ENCODE measurements around the gene DGKA. TPM values are rescaled to one million over a fixed set of nuclear protein-coding genes. Genes with fewer than 3 reads are reported as not detected.

The DGKA gene
- total RNA-seq, 4 donors from 2014 or later = 24.0 to 183 (median 55.1) TPM

DNA sequence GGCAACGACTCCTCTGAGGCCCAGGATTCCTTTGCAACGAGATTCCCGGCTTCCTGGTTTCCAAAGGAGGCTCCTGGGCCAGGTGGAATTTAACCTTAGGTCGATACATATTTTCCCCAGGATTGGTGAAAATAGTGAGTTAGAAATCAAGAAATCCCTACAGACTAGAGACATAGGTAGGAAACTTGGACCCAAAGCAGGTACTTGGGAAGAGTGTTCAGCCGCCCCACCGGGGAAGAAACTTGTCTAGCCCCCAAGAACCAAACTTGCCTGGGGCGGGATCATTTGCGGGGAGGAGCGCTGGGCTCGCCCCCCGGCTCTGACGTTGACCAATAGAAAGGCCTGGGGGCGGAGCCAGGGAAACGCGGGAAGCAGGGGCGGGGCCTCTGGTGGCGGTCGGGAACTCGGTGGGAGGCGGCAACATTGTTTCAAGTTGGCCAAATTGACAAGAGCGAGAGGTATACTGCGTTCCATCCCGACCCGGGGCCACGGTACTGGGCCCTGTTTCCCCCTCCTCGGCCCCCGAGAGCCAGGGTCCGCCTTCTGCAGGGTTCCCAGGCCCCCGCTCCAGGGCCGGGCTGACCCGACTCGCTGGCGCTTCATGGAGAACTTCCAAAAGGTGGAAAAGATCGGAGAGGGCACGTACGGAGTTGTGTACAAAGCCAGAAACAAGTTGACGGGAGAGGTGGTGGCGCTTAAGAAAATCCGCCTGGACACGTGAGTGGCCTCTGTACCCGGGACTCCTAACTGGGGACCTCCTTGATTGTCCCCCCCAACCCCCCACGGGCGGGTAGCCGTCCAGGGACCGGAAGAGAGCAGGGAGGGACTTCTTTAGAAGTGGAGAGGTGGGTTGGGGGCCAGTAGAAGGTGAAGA is 35.7 kb downstream of the DGKA start, which contains the start of gene CDK2:
CDK2 (plus strand) TSS at position 423 of the 874 bp plus-strand sequence; CDS start at position 602, 179 bp downstream.
- peak within 1 kb of the TSS; percentile 80 to 93 for H3K4me3 ChIP-seq
- H3K27ac ChIP-seq = peak within 1 kb of the TSS; percentile 84 to 94
- H3K36me3 ChIP-seq = no peaks in the 10 kb centered on the region
- intact Hi-C loops (cut with DNase I; ENCODE audit: low total_unique reads) = no loop called here
- TF ChIP-seq, protein P1, sequence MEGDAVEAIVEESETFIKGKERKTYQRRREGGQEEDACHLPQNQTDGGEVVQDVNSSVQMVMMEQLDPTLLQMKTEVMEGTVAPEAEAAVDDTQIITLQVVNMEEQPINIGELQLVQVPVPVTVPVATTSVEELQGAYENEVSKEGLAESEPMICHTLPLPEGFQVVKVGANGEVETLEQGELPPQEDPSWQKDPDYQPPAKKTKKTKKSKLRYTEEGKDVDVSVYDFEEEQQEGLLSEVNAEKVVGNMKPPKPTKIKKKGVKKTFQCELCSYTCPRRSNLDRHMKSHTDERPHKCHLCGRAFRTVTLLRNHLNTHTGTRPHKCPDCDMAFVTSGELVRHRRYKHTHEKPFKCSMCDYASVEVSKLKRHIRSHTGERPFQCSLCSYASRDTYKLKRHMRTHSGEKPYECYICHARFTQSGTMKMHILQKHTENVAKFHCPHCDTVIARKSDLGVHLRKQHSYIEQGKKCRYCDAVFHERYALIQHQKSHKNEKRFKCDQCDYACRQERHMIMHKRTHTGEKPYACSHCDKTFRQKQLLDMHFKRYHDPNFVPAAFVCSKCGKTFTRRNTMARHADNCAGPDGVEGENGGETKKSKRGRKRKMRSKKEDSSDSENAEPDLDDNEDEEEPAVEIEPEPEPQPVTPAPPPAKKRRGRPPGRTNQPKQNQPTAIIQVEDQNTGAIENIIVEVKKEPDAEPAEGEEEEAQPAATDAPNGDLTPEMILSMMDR (IDR thresholded peaks at IDR 0.05) = no peak
- TF ChIP-seq POLR2A (IDR thresholded peaks at IDR 0.05) = peak; percentile 86 to 94
- H3K27me3 ChIP-seq = no peaks in the 10 kb centered on the region
- peaks cover 5 to 6% of the 10 kb centered on the region in 2 donors for H3K4me1 ChIP-seq
- no peaks in the 10 kb centered on the region for H3K9me3 ChIP-seq
- DNase-seq = peak; percentile 96 to 97

DNA sequence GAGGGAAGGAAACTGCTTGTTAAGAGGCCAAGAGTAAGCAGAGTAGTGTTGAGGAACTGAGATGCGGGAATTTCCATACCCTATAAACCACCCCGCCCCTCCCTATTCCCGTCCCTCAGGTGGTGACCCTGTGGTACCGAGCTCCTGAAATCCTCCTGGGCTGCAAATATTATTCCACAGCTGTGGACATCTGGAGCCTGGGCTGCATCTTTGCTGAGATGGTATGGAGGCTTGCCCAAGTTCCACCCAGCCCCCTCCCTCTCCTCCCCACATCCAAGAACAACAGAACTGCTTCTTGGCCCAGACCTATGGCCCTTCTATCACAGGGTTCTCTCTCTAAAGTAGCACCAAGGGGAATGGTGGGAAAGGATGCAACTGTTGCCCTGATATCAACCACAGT is 38.4 kb downstream of the DGKA start:
- DNase-seq = no peak
- no peaks in the 10 kb centered on the region for H3K27me3 ChIP-seq
- H3K4me1 ChIP-seq = peaks cover 5 to 12% of the 10 kb centered on the region in 2 donors
- H3K9me3 ChIP-seq = no peaks in the 10 kb centered on the region
- TF ChIP-seq, protein P1 (IDR thresholded peaks at IDR 0.05) = no peak
- no peak for TF ChIP-seq POLR2A (IDR thresholded peaks at IDR 0.05)
- H3K36me3 ChIP-seq = no peaks in the 10 kb centered on the region
- no peak overlapping the region for H3K4me3 ChIP-seq
- no peak overlapping the region for H3K27ac ChIP-seq
- intact Hi-C loops (cut with DNase I; ENCODE audit: low total_unique reads) = no loop called here

DNA sequence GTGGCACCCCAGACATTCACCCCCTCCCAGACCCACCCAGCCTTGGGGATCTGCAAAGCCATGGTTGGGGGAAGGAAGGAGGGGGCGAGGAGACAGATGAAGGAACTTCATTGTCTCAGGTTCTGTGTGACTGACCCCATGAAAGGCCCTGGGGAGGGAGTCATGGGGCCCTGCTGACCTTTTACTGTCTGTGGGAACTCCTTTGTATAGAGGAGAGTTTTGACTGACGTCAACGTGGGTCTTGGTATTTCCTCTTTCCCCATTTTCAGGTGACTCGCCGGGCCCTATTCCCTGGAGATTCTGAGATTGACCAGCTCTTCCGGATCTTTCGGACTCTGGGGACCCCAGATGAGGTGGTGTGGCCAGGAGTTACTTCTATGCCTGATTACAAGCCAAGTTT is 39.8 kb downstream of the DGKA start:
- Histone ChIP-seq H3K4me3 (no peak overlapping the region), H3K9me3 (no peaks in the 10 kb centered on the region), H3K36me3 (no peaks in the 10 kb centered on the region), H3K27me3 (no peaks in the 10 kb centered on the region), H3K4me1 (peaks cover 4 to 9% of the 10 kb centered on the region in 2 donors), H3K27ac (no peak overlapping the region)
- intact Hi-C loops (cut with DNase I; ENCODE audit: low total_unique reads) = no loop called here
- TF ChIP-seq, protein P1 (IDR thresholded peaks at IDR 0.05) = no peak
- no peak for TF ChIP-seq POLR2A (IDR thresholded peaks at IDR 0.05)
- DNase-seq = no peak

DNA sequence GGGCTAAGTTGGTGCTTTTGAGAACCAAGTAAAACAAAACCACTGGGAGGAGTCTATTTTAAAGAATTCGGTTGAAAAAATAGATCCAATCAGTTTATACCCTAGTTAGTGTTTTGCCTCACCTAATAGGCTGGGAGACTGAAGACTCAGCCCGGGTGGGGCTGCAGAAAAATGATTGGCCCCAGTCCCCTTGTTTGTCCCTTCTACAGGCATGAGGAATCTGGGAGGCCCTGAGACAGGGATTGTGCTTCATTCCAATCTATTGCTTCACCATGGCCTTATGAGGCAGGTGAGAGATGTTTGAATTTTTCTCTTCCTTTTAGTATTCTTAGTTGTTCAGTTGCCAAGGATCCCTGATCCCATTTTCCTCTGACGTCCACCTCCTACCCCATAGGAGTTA is 41.1 kb downstream of the DGKA start:
- H3K9me3 ChIP-seq = no peaks in the 10 kb centered on the region
- no peaks in the 10 kb centered on the region for H3K36me3 ChIP-seq
- peak overlapping the region; percentile 87 to 94 for H3K27ac ChIP-seq
- H3K27me3 ChIP-seq = no peaks in the 10 kb centered on the region
- no peak for DNase-seq
- peaks cover 0 to 6% of the 10 kb centered on the region in 2 donors for H3K4me1 ChIP-seq
- intact Hi-C loops (cut with DNase I; ENCODE audit: low total_unique reads) = no loop called here
- TF ChIP-seq, protein P1 (IDR thresholded peaks at IDR 0.05) = no peak
- TF ChIP-seq POLR2A (IDR thresholded peaks at IDR 0.05) = no peak
- no peak overlapping the region for H3K4me3 ChIP-seq

DNA sequence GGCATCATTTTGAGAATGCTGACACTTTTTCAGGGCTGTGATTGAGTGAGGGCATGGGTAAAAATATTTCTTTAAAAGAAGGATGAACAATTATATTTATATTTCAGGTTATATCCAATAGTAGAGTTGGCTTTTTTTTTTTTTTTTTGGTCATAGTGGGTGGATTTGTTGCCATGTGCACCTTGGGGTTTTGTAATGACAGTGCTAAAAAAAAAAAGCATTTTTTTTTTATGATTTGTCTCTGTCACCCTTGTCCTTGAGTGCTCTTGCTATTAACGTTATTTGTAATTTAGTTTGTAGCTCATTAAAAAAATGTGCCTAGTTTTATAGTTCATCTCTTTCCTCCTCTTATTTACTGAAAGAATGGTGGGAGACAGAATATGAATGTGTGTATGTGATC is 41.5 kb downstream of the DGKA start:
- intact Hi-C loops (cut with DNase I; ENCODE audit: low total_unique reads) = no loop called here
- no peaks in the 10 kb centered on the region for H3K36me3 ChIP-seq
- peak overlapping the region in 1 of 2 donors; percentile 67 for H3K4me3 ChIP-seq
- no peaks in the 10 kb centered on the region for H3K27me3 ChIP-seq
- peak overlapping the region; percentile 87 to 94 for H3K27ac ChIP-seq
- peaks cover 0 to 6% of the 10 kb centered on the region in 2 donors for H3K4me1 ChIP-seq
- TF ChIP-seq, protein P1 (IDR thresholded peaks at IDR 0.05) = no peak
- TF ChIP-seq POLR2A (IDR thresholded peaks at IDR 0.05) = no peak
- DNase-seq = no peak
- no peaks in the 10 kb centered on the region for H3K9me3 ChIP-seq
